BLaER1 (cell line): ENCODE measurements around the gene WDR7.

Experiments
- H3K27ac ChIP-seq: shearing (Covaris generic); formaldehyde crosslinking; 2 replicates; pipeline ENCODE4 v1.8.1; 2022
- H3K27me3 ChIP-seq: shearing (Covaris generic); formaldehyde crosslinking; 2 replicates; pipeline ENCODE4 v1.8.1; 2022
- H3K36me3 ChIP-seq: shearing (Covaris generic); formaldehyde crosslinking; 2 replicates; pipeline ENCODE4 v1.8.1; 2022
- H3K4me1 ChIP-seq: shearing (Covaris generic); formaldehyde crosslinking; 2 replicates; pipeline ENCODE4 v1.8.1; 2022
- H3K4me2 ChIP-seq: shearing (Covaris generic); formaldehyde crosslinking; 2 replicates; pipeline ENCODE4 v1.8.1; 2022
- H3K4me3 ChIP-seq: shearing (Covaris generic); formaldehyde crosslinking; 2 replicates; pipeline ENCODE4 v1.8.1; 2022
- H3K9ac ChIP-seq: shearing (Covaris generic); formaldehyde crosslinking; 2 replicates; pipeline ENCODE4 v1.8.1; 2022
- H3K9me3 ChIP-seq: shearing (Covaris generic); formaldehyde crosslinking; 2 replicates; pipeline ENCODE4 v1.8.1; 2022
- H4K20me1 ChIP-seq: shearing (Covaris generic); formaldehyde crosslinking; 2 replicates; pipeline ENCODE4 v1.8.1; 2022
- Cebpa-rat ChIP-seq: shearing (Covaris generic); IDR thresholded peaks from 2 replicates; pipeline ENCODE4 v1.8.1; 2022

Gene WDR7

GRCh38 chr18:56962322-56962721 is 311.2 kb downstream of the WDR7 start:
- Histone ChIP-seq H3K4me2 (no peak overlapping the region), H3K9me3 (no peaks in the 10 kb centered on the region)

GRCh38 chr18:56967035-56967434 is 315.9 kb downstream of the WDR7 start:
- no peak overlapping the region for H3K4me2 ChIP-seq
- no peaks in the 10 kb centered on the region for H3K27me3 ChIP-seq
- no peaks in the 10 kb centered on the region for H3K9me3 ChIP-seq
- H3K9ac ChIP-seq = no peak overlapping the region
- no peaks in the 10 kb centered on the region for H3K36me3 ChIP-seq
- no peak overlapping the region for H3K27ac ChIP-seq
- H3K4me1 ChIP-seq = no peaks in the 10 kb centered on the region
- no peaks in the 10 kb centered on the region for H4K20me1 ChIP-seq
- TF ChIP-seq Cebpa-rat = no peak
- no peak overlapping the region for H3K4me3 ChIP-seq

More at GRCh38 chr18:56962322-56962721, 311.2 kb downstream of the WDR7 start:
- no peak overlapping the region for H3K27ac ChIP-seq
- no peak overlapping the region for H3K4me3 ChIP-seq
- no peaks in the 10 kb centered on the region for H3K36me3 ChIP-seq
- no peaks in the 10 kb centered on the region for H3K27me3 ChIP-seq
- no peak for TF ChIP-seq Cebpa-rat
- no peak overlapping the region for H3K9ac ChIP-seq
- H3K4me1 ChIP-seq = no peaks in the 10 kb centered on the region
- no peaks in the 10 kb centered on the region for H4K20me1 ChIP-seq

DNA sequence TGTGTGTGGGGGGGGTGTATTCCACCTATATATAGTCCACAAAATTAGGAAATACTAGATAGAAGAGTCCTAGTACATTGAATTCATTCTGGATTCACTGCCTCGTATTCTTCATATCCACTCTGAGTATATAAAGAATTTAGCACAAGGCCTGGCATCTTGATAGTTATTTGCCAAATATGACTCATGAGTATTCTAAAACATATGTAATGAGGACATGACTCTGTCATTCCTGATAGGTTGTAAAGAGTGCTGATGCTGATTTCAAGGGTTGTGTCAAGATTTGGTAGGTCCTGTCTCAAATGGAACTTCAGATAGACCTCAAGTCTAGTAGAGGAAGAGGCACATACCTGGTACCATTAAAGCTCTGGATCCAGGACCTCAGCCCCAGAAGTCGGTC is 322.3 kb downstream of the WDR7 start:
- TF ChIP-seq Cebpa-rat = no peak
- Histone ChIP-seq H4K20me1 (no peaks in the 10 kb centered on the region), H3K36me3 (no peaks in the 10 kb centered on the region), H3K9ac (no peak overlapping the region), H3K27me3 (no peaks in the 10 kb centered on the region), H3K4me2 (no peak overlapping the region), H3K4me3 (no peak overlapping the region), H3K9me3 (no peaks in the 10 kb centered on the region), H3K27ac (no peak overlapping the region), H3K4me1 (no peaks in the 10 kb centered on the region)

DNA sequence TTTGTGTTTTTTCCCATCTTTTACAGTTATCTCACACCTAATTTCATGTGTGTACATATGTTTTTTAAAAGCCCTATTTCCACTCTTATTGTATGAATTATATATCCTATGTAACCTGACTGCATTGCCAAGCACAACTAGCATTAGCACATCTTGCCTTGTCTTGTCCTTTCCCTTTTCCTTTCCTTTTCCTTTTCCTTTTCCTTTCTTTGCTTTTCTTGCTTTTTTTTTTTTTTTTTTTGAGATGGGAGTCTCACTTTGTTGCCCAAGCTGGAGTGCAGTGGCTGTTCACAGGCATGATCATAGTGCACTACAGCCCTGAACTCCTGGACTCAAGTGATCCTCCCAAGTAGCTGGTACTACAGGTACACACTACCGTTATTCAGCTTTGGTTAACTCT is 323.0 kb downstream of the WDR7 start:
- Histone ChIP-seq H3K36me3 (no peaks in the 10 kb centered on the region), H3K27ac (no peak overlapping the region), H3K27me3 (no peaks in the 10 kb centered on the region), H3K4me1 (no peaks in the 10 kb centered on the region), H3K4me2 (no peak overlapping the region), H3K4me3 (no peak overlapping the region), H3K9ac (no peak overlapping the region), H4K20me1 (no peaks in the 10 kb centered on the region), H3K9me3 (no peaks in the 10 kb centered on the region)
- no peak for TF ChIP-seq Cebpa-rat

DNA sequence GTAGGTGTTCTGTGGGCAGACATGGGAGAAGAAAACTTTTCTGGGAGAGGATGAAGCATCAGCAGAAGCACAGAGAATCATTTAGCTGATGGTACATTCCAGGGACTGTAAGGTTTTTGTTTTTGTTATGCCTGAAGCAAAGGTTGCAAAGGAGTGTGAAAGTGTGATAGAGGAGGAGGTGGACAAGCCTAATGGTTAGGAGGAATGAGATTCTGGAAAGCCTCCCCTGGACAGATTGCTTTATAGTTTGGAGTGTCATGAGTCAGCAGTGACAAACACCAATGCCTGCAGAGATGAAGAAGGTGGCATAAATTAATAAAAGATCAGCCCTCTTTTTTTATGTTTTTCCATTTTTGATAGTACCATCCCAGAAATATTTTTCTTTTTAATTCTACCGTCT is 324.1 kb downstream of the WDR7 start:
- H3K9ac ChIP-seq = no peak overlapping the region
- H3K36me3 ChIP-seq = no peaks in the 10 kb centered on the region
- no peak for TF ChIP-seq Cebpa-rat
- H3K9me3 ChIP-seq = no peaks in the 10 kb centered on the region
- H3K4me2 ChIP-seq = no peak overlapping the region
- H3K27me3 ChIP-seq = no peaks in the 10 kb centered on the region
- no peak overlapping the region for H3K4me3 ChIP-seq
- no peaks in the 10 kb centered on the region for H3K4me1 ChIP-seq
- H3K27ac ChIP-seq = no peak overlapping the region
- no peaks in the 10 kb centered on the region for H4K20me1 ChIP-seq

DNA sequence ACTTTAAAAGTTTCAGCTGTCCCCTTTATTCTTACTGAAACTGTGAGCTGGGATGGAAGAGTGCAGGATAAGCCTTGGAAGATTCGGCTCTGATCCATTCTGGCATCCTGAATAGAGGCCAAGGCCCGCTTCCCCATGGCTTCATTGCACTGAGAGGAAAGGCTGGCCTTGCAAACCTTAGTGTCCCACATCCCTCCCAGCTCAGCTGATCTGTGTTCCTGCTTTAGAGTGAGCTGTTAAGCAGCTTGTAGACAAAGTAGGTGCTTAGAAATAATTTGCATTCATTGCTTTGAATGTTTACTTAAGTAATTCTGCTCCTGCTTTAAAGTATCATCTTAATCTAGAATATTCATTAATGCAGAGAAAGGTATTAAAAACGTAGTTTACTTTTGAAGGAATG is 326.1 kb downstream of the WDR7 start:
- H3K4me2 ChIP-seq = no peak overlapping the region
- no peaks in the 10 kb centered on the region for H3K36me3 ChIP-seq
- no peak overlapping the region for H3K4me3 ChIP-seq
- no peak overlapping the region for H3K27ac ChIP-seq
- H3K4me1 ChIP-seq = no peaks in the 10 kb centered on the region
- H3K9ac ChIP-seq = no peak overlapping the region
- no peaks in the 10 kb centered on the region for H3K27me3 ChIP-seq
- H4K20me1 ChIP-seq = no peaks in the 10 kb centered on the region
- no peaks in the 10 kb centered on the region for H3K9me3 ChIP-seq
- TF ChIP-seq Cebpa-rat = no peak

- no peaks in the 10 kb centered on the region for H4K20me1 ChIP-seq
- H3K4me3 ChIP-seq = no peak overlapping the region
- H3K4me1 ChIP-seq = peaks cover 2% of the 10 kb centered on the region
- H3K9ac ChIP-seq = no peak overlapping the region
- no peaks in the 10 kb centered on the region for H3K27me3 ChIP-seq
- no peaks in the 10 kb centered on the region for H3K9me3 ChIP-seq
- no peaks in the 10 kb centered on the region for H3K36me3 ChIP-seq
- TF ChIP-seq Cebpa-rat = no peak
- H3K27ac ChIP-seq = no peak overlapping the region
- no peak overlapping the region for H3K4me2 ChIP-seq
These were observed 326.6 kb downstream of the WDR7 start for GRCh38 chr18:56977771-56978170.

DNA sequence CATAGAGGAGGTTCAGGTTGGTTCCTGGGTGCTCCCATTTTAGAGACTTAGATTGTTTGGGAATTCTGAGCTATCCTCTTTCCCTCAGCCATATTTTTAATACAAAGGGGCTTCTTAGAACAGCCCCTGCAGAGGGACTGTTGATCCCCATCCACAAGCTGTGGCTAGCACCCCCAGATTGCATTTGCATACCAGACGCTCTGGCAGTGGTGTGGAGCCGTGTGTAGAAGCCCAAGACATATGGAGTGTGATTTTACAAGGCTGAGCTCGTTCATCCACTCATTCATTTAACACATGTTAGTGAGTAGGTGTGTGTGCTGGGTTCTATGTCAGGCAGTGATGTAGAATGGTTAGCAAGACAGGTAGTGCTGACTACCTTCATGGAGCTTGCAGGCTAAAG is 329.0 kb downstream of the WDR7 start:
- no peaks in the 10 kb centered on the region for H3K36me3 ChIP-seq
- H3K4me3 ChIP-seq = no peak overlapping the region
- peaks cover 7% of the 10 kb centered on the region for H3K4me1 ChIP-seq
- no peak for TF ChIP-seq Cebpa-rat
- H3K4me2 ChIP-seq = no peak overlapping the region
- H3K27ac ChIP-seq = no peak overlapping the region
- H4K20me1 ChIP-seq = no peaks in the 10 kb centered on the region
- no peaks in the 10 kb centered on the region for H3K27me3 ChIP-seq
- no peak overlapping the region for H3K9ac ChIP-seq
- H3K9me3 ChIP-seq = no peaks in the 10 kb centered on the region

DNA sequence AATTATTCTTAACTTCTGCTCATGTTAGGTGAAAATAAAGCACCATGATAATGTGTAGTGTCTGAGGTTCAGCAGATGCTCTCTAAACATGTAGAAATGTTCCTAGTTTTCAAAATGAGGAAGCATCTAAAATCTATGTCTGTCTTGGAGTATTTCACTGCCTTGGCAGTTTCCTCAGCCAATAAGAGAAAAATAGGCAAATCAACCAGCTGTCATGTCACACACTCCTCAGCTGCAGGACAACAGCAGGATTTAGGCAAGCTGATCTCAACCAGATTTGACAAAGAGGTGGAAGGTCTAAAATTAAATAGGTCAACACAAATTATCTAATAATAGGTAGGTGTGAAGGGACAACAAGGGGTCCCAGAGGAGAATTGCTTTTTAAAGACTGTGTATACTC is 331.6 kb downstream of the WDR7 start:
- H3K27ac ChIP-seq = no peak overlapping the region
- no peaks in the 10 kb centered on the region for H3K36me3 ChIP-seq
- H3K9me3 ChIP-seq = no peaks in the 10 kb centered on the region
- H4K20me1 ChIP-seq = no peaks in the 10 kb centered on the region
- peaks cover 7% of the 10 kb centered on the region for H3K4me1 ChIP-seq
- no peaks in the 10 kb centered on the region for H3K27me3 ChIP-seq
- H3K9ac ChIP-seq = no peak overlapping the region; the same call in 1 of the 2 replicates
- TF ChIP-seq Cebpa-rat = no peak
- H3K4me3 ChIP-seq = no peak overlapping the region
- H3K4me2 ChIP-seq = peak overlapping the region; percentile 15; the same call in 1 of the 2 replicates

- H3K4me3 ChIP-seq = no peak overlapping the region
- no peaks in the 10 kb centered on the region for H3K9me3 ChIP-seq
- H3K27me3 ChIP-seq = no peaks in the 10 kb centered on the region
- 0 out of 2 replicates have a peak overlapping the region, but pooled peaks have one; percentile 15 for H3K4me2 ChIP-seq
- peaks cover 7% of the 10 kb centered on the region for H3K4me1 ChIP-seq
- no peak overlapping the region for H3K27ac ChIP-seq
- H3K9ac ChIP-seq = no peak overlapping the region
- no peaks in the 10 kb centered on the region for H3K36me3 ChIP-seq
- H4K20me1 ChIP-seq = no peaks in the 10 kb centered on the region
- no peak for TF ChIP-seq Cebpa-rat
These were observed 332.3 kb downstream of the WDR7 start for GRCh38 chr18:56983275-56983992.

GRCh38 chr18:56984731-56985130 is 333.6 kb downstream of the WDR7 start:
- no peak overlapping the region for H3K4me3 ChIP-seq
- TF ChIP-seq Cebpa-rat = no peak
- H3K9ac ChIP-seq = no peak overlapping the region
- H3K27ac ChIP-seq = no peak overlapping the region
- H3K9me3 ChIP-seq = no peaks in the 10 kb centered on the region
- peaks cover 7% of the 10 kb centered on the region for H3K4me1 ChIP-seq
- no peak overlapping the region for H3K4me2 ChIP-seq
- H3K36me3 ChIP-seq = no peaks in the 10 kb centered on the region
- H4K20me1 ChIP-seq = no peaks in the 10 kb centered on the region
- no peaks in the 10 kb centered on the region for H3K27me3 ChIP-seq
